ENCODE results near the gene SLC1A3. TPM values are rescaled to one million over a fixed set of nuclear protein-coding genes. Genes with fewer than 3 reads are reported as not detected.

Gene SLC1A3
- total RNA-seq, 1 experiment from 2014 or later: 58.8 TPM

DNA sequence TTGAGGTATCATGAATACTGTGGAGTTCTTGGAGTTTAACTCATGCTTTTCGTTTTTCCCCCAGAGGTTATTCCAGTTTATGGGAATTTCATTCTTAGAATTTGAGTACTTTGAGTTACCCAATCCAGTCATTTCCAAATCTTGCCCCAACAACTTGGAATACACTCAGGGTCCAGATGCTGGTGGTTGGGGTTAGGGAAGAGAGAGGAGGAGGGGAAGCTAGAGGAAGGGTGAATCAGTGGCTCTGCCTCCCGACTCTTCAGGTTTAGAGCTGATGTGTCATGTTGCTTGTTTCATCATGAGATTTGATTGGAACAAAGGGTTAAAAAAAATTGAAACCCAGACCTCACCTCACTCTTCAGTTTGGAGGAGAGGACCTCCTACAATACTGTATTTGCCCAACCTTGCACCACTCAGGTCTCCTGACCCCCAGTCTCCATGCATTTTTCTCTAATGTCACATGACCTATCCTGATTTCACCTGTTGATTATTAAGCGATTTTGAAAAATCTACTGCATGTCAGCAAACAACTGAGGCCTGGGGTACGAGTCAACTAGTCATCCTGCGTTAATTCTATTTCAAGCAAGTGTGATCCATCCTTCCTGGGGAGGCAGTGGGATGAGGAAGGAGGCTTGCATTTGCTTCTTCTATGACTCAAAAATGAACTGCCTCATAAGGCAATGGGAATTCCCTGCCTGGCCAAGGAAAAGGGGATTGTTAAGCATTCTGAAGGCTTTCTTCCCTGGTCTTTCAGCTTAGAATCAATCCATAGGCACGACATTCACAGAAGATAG lies 6.2 kb upstream of the SLC1A3 start:
- DNase-seq (ENCODE audit: low read depth): no peak

DNA sequence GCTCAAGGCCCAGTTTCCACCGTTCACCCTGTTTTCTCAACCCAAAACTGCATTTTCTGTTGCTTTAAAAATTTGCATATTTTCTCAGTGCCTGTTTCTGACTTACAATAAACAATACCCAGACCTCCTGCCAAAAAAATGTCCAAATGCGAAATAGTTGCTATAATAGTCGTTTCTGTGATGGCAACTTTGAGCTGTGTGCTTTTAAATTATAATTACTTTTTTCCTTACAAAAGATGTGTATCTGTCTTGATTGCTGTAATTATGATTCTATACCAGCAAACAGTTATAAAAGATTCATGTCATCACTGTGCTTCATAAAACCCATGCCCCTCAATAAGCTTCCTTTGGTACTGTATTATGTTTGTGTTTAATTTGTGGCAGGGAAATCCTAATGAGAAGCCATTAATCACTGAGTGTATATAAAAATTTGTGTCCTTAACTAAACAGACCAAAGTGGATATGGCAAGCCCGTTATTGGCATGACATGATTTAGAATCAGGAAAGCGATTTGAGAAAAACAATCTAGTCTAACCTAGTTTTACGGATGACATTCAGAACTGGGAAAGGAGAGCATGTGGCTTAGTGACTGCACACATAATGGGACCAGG lies 5.4 kb upstream of the SLC1A3 start:
- DNase-seq (ENCODE audit: low read depth): no peak

DNA sequence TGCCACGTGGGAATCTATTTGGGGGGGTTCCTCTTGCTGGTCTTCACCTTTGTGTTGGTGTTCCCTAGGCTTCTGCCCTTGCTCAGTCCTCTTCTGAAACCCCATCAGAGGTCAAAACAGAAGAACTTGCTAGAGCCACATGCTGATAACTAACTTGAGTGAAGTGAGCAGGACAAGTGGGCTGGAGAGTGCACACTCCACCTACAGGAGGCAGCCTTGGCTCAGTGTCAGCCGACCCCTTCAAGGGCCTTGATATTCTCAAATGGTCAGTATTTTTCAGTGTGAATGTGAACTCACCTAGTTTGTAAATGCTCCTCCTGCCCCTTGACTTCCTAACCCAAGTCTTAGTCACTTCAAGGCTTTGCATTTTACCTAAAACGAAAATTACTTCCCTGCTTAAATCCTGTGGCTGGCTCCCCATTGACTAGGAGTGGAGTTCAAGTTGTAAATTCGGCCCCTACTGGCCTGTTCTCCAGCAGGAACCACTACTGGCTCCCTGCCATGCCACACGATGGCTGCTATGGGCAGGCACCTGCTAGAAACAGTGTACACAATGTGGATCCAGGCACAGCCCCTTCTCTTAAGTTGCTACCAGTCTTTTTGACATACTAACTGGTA lies 3.6 kb upstream of the SLC1A3 start:
- no peak for DNase-seq (ENCODE audit: low read depth)

DNA sequence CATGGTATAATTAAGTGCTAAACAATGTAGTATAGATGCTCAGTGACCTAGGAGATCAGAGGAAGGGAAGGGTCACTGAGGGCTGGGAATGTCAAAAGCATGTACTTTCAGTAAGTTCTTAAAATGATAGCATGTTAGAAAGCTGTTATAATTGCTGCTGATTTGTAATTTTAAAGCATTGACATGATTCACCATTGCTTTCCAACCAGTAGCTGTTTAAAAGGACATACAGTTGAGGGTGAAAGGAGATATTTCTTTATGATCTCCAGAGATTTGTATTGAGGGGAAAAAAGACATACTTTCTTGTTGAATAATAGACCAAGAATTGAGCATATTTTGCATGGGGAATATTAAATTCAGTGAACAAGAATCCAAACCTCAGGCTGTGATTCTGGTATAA lies 1.2 kb upstream of the SLC1A3 start:
- DNase-seq (ENCODE audit: low read depth): no peak

GRCh38 chr5:36606036-36606427 lies 374 bp upstream of the SLC1A3 start:
- no peak for DNase-seq (ENCODE audit: low read depth)

DNA sequence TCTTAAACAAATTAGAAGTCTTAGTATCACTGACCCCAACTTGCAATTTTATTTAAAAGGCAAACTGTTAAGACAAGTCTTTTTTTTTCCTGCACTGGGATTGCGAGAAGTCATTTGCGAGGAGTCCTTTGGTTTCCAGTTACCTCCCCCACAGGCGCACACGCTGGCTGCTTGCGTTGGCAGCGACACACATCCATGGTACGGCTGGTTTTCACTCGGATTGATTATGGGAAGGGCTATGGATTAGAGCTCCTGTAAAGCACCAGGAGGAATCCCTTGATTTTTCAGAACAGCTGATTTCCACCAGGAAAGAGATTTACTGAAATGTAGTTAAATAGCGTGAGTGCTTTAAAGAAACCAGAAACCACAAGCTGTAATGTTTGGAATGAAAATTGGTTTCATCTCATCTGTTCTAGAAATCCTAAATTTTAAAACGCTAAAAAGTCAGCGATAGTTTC lies 737 bp downstream of the SLC1A3 start:
- peak; percentile 67 for DNase-seq (ENCODE audit: low read depth)

GRCh38 chr5:36607838-36608783 lies 1.7 kb downstream of the SLC1A3 start:
- peak; percentile 70 for DNase-seq (ENCODE audit: low read depth)

DNA sequence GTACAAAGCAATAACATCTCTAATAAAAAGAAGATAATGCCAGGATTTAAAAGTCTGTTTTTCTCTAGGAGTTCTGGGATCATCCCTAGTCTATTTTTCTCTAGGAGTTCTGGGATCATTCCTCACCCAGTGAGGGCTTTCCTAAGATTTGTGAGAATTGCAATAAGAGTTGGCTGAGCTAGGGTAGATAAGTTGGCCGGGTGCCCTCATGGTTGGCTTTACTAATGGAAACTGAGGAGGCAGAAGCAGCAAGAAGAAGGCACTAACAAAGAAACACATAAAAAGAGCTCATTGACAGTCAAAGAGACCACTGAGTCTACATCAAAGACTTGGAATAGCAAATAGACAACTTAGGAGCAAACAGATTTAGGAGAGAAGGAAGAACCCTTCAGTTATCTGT lies 4.2 kb downstream of the SLC1A3 start:
- DNase-seq (ENCODE audit: low read depth): no peak

- DNase-seq (ENCODE audit: low read depth): peak; percentile 53
Observed at GRCh38 chr5:36611520-36612274, 5.3 kb downstream of the SLC1A3 start.

GRCh38 chr5:36613241-36613640 lies 6.8 kb downstream of the SLC1A3 start:
- DNase-seq (ENCODE audit: low read depth): no peak

GRCh38 chr5:36613771-36614656 lies 7.6 kb downstream of the SLC1A3 start:
- DNase-seq (ENCODE audit: low read depth): no peak

DNA sequence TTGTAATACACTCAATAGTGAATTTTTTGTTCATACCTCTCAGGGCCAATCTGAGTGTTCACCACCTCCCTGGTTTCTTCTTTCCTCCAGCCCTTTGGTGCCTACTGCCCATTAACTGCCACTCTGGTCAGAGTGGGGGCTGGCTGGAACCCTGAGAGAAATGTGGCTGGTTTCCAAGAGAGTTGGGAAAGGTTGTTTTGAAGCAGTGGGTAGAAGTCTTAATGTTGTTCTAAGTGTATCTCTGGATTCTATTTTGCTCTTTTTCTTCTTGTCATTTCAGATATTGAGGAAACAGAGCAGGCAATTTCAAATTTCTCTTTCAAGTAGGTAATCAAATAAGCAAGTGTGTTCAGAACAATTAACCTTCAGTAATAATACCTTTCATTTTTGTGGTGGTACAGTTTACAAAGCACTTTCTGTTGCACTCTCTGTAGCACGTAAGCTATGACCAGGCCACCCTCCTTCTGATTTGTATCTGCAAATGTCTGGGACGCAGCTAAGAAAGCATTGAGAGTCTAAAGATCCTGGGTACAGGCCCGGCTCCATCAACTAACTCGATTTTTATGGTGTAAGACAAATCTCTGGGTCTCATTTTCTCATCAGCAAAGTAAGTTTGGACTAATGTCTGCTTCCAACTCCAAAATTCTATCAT lies 8.4 kb downstream of the SLC1A3 start:
- DNase-seq (ENCODE audit: low read depth): no peak

DNA sequence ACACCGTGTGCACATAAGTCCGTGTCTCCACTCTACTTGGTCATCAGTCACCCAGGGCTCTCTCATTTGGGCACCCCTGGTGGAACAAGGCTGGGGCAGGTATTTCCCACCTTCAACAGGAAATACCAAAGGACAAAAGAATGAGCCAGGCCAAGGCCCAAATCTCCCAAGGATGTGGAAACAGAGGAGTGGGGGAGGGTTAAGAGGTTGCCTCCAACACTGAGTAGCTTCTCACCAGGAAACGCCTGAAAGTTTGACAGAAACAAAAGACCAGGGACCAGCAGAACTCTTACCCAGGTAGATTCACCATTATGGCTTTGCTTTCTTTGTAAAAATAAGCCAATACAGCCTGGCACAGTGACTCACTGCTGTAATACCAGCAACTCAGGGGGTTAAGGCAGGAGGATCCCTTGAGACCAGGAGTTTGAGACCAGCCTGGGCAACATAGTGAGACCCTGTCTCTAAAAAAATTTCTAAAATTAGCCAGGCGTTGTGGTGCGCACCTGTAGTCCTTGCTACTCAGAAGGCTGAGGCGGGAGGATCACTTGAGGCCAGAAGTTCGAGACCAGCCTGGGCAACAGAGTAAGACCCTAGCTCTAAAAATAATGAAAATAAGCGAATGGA lies 12.7 kb downstream of the SLC1A3 start:
- no peak for DNase-seq (ENCODE audit: low read depth)

GRCh38 chr5:36621985-36622384 lies 15.6 kb downstream of the SLC1A3 start:
- no peak for DNase-seq (ENCODE audit: low read depth)

DNA sequence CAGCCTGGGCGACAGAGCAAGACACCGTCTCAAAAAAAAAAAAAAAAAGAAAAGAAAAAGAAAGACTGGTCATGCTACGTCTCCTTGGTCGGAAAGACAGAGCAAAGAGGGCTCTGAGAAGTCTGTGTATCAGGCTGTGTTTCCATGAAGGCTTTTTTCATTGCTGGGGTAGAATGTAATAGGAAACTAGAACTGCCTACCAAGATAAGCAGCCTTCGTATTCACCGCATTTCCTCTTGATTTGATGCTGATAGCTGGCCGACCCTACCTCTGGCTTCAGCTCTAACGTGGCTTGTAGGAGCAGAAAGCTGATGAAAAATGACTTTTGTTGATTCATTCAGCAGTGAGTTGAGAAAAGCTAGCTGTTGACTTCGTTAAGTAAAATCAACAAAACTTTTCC lies 17.4 kb downstream of the SLC1A3 start:
- no peak for DNase-seq (ENCODE audit: low read depth)

- no peak for DNase-seq (ENCODE audit: low read depth)
Observed at GRCh38 chr5:36624277-36624676, 17.9 kb downstream of the SLC1A3 start.

DNA sequence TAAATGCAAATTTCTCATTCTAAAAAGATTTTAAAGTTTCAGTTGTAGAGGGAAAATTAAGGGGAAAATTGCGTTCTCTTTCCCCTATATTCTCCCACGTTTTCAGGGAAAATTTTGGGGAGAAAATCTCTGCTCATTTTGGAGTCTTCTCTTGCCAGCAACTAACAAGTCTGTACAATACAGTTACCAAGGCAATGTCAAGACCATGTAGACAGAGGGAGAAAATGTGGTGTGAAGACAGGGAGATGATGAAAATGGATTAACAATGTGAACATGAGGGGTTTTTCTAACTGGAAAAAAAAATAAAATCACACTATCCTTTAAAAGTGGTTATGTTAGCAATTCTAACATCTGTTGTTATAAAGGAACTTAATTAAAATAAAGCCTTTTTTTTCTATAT lies 22.3 kb downstream of the SLC1A3 start:
- no peak for DNase-seq (ENCODE audit: low read depth)

DNA sequence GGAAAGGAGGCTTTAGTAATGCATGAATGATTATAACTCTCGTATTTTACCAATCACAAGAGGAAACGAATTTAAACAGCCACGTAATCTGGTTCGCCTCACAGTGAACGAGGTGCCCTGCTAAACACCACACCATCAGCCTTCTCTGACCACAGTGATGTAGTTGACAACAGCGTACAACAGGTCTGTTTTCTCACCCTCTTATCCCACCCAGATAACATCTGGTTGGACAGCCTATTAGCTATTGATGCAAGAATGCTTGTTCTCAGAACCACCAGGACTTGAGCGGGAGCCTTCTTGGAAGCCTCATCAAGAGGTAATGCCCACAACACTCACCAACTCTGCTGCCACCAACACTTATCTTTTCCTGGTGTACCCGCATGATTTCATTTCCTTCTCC lies 23.3 kb downstream of the SLC1A3 start:
- no peak for DNase-seq (ENCODE audit: low read depth)
